AG09309 (cell line): Measurements from ENCODE around the gene DCP2.

Experiments
- DNase-seq: peaks from one replicate; pipeline ENCODE4 v3.0.0-alpha.2; 2010; ENCODE audit warnings: low read depth
- H3K4me3 ChIP-seq: 2 replicates; pipeline ENCODE4 v1.5.1; 2011; ENCODE audit warnings: mild to moderate bottlenecking, low read depth, low read length, moderate library complexity; ENCODE audit not compliant: control insufficient read depth
- TF ChIP-seq, protein P1 (sequence below): IDR thresholded peaks from 2 replicates; pipeline ENCODE4 v1.5.1; 2011; ENCODE audit warnings: mild to moderate bottlenecking, low read depth, low read length, inconsistent platforms; ENCODE audit not compliant: insufficient read depth, control insufficient read depth; ENCODE audit errors: missing control alignments

The DCP2 gene

GRCh38 chr5:113017881-113018635 lies 41.5 kb downstream of the DCP2 start:
- no peak for DNase-seq
- TF ChIP-seq, protein P1, sequence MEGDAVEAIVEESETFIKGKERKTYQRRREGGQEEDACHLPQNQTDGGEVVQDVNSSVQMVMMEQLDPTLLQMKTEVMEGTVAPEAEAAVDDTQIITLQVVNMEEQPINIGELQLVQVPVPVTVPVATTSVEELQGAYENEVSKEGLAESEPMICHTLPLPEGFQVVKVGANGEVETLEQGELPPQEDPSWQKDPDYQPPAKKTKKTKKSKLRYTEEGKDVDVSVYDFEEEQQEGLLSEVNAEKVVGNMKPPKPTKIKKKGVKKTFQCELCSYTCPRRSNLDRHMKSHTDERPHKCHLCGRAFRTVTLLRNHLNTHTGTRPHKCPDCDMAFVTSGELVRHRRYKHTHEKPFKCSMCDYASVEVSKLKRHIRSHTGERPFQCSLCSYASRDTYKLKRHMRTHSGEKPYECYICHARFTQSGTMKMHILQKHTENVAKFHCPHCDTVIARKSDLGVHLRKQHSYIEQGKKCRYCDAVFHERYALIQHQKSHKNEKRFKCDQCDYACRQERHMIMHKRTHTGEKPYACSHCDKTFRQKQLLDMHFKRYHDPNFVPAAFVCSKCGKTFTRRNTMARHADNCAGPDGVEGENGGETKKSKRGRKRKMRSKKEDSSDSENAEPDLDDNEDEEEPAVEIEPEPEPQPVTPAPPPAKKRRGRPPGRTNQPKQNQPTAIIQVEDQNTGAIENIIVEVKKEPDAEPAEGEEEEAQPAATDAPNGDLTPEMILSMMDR = no peak

DNA sequence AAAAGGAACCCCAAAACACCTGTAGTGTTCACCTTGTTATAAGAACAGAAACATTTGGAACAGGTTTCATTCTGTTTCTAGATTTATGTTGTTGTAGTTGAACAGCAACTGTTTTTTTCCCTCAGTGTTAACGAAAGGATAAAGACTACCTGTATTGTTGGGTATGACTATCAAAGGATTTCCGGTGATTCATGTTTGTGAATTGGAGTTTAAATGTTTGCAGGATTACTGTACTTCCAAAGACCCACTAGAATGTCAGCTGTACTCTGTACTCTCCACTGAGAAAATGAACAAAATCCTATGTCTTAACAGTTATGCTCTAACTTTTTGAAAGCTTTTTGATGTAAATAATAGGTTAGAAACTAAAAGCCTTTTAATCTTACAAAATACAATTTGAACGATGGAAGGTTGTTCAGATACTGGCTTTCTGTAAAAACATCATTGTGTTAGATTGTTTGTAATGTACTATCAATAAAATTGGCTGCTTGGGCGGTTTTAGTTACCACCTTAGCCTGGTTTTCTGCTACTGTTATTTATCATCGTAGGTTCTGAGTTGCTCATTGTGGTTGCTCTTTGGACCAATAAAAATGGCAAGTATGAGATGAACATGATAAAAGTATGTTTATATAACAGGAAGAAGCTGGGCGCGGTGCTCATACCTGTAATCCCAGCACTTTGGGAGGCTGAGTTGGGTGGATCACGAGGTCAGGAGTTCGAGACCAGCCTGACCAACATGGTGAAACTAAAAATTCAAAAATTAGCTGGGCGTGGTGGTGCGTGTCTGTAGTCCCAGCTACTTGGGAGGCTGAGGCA lies 44.1 kb downstream of the DCP2 start:
- TF ChIP-seq, protein P1 = no peak
- DNase-seq = no peak
- H3K4me3 ChIP-seq = no peak overlapping the region

More at GRCh38 chr5:113017881-113018635, 41.5 kb downstream of the DCP2 start:
- H3K4me3 ChIP-seq = no peak overlapping the region

GRCh38 chr5:113022661-113023060 lies 46.1 kb downstream of the DCP2 start:
- no peak for DNase-seq
- H3K4me3 ChIP-seq = no peak overlapping the region
- TF ChIP-seq, protein P1 = no peak

- no peak for DNase-seq
- no peak overlapping the region for H3K4me3 ChIP-seq
- TF ChIP-seq, protein P1 = no peak
Observed at GRCh38 chr5:113024076-113024697, 47.6 kb downstream of the DCP2 start.

DNA sequence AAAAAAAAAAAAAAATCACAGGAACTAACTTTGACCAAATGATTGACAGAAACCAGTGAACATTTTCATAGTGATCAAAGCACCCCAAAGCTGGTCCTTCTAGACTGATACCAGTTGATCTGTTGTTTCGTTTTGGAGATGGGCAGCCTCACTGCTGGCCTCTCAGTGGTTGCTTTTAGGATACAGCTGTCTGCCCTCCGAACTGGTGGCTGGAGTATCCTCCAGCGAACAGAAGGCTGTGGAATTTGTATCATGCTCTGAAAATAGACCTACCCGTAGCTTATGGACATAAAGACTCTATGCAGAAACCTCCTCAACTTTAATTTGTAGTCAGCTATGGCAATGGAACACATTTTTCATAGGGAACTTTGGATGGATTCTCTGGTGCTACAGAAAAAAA lies 49.0 kb downstream of the DCP2 start:
- H3K4me3 ChIP-seq = no peak overlapping the region

GRCh38 chr5:113026211-113026610 lies 49.6 kb downstream of the DCP2 start:
- TF ChIP-seq, protein P1 = no peak
- DNase-seq = no peak
- H3K4me3 ChIP-seq = no peak overlapping the region

More for the DNA sequence above, 49.0 kb downstream of the DCP2 start:
- TF ChIP-seq, protein P1 = no peak
- no peak for DNase-seq
